ENCODE measurements around the gene MOK.

The MOK gene

GRCh38 chr14:102255401-102256190, 49.4 kb downstream of the MOK start:
- TF ChIP-seq, protein P1, sequence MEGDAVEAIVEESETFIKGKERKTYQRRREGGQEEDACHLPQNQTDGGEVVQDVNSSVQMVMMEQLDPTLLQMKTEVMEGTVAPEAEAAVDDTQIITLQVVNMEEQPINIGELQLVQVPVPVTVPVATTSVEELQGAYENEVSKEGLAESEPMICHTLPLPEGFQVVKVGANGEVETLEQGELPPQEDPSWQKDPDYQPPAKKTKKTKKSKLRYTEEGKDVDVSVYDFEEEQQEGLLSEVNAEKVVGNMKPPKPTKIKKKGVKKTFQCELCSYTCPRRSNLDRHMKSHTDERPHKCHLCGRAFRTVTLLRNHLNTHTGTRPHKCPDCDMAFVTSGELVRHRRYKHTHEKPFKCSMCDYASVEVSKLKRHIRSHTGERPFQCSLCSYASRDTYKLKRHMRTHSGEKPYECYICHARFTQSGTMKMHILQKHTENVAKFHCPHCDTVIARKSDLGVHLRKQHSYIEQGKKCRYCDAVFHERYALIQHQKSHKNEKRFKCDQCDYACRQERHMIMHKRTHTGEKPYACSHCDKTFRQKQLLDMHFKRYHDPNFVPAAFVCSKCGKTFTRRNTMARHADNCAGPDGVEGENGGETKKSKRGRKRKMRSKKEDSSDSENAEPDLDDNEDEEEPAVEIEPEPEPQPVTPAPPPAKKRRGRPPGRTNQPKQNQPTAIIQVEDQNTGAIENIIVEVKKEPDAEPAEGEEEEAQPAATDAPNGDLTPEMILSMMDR (IDR thresholded peaks at IDR 0.05; ENCODE audit: low read depth, low read length, missing control alignments), result no peak
- H3K4me3 ChIP-seq (ENCODE audit: low read depth, low read length), result no peak overlapping the region
- DNase-seq (ENCODE audit: low read depth), result no peak

DNA sequence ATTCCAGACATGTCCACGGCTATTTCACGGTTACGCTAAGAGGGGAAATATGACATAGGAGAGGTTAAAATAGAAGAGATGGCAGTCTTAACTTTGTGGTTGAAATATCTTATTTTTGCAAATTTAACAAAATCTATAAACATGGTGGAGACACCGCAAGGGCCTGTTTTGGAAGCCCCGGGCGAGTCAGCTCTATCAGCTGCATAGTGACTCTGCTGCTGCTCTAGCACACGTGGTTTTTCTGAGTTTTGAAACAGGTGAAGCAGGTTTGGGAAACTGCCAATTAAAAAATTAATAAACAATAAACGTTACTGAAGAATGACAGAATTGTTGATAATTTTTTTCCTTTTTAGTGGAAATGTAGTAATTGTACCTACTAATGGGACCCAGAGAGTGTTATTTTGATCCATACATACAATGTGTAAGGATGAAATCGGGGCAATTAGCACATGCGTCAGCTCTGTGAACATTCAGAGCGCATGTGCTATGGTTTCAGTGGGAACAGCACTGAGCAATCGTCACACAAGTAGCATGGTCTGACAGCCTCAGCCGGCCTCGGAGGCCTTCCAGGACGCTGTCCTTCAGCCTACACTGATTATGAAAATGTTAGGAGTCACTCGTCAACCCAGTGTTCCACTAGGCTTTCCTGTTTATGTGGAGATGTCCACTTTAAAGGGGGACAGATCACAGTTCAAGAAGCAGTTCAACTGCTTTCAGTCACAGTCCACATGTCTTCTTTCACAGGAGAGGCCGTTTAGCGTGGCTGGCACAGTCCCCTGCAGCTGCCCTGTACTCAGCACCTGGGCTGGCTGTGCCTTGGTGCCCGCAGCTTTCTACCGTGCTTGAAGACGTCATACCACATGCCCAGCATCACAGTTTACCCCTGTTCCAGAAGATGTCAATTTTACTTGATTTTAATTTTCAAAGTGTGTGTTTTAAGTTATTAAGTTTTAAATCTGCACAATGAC, 51.8 kb downstream of the MOK start:
- H3K4me3 ChIP-seq (ENCODE audit: low read depth, low read length), result no peak overlapping the region
- TF ChIP-seq, protein P1 (IDR thresholded peaks at IDR 0.05; ENCODE audit: low read depth, low read length, missing control alignments), result no peak

GRCh38 chr14:102251161-102251560, 53.8 kb downstream of the MOK start:
- DNase-seq (ENCODE audit: low read depth), result no peak
- TF ChIP-seq, protein P1 (IDR thresholded peaks at IDR 0.05; ENCODE audit: low read depth, low read length, missing control alignments), result no peak
- no peak overlapping the region for H3K4me3 ChIP-seq (ENCODE audit: low read depth, low read length)

More for the DNA sequence above, 51.8 kb downstream of the MOK start:
- DNase-seq (ENCODE audit: low read depth), result no peak

DNA sequence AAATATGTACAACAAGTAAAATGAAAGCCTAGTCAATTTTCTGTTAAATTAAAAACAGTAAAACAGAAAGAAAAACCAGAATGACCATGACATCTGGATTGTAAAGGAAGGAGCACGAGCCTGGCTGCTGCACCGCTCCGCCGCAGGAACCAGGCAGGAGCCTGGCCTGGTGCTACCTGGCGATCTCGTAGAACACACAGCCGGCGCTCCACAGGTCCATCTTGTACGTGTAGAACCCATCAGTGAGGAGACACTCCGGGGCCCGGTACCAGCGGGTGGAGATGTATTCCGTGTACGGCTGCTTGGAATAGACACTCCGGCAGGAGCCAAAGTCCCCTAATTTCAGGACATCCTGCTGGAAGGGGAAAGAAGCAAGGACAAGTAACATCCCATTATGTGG, 54.3 kb downstream of the MOK start:
- no peak for DNase-seq (ENCODE audit: low read depth)
- H3K4me3 ChIP-seq (ENCODE audit: low read depth, low read length), result no peak overlapping the region
- TF ChIP-seq, protein P1 (IDR thresholded peaks at IDR 0.05; ENCODE audit: low read depth, low read length, missing control alignments), result no peak

DNA sequence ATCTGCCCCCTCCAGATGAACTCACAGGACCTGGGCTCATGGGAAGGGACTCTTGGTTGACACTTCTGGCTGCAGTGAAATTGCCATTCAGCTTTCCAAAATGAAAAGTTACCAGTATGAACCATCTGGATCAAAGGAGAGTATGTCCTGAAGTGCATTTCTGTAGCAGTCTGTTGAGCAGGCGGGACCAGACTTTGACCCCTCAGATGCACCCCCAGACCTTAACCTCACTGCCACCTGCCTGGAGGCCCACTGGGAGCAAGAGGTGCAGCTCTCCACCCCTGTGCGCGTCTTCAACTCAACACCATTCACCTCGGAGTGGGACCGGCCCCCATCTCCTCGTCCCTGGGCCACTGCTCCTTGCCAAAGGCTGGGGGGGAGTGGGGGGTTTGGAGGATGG, 55.0 kb downstream of the MOK start:
- no peak overlapping the region for H3K4me3 ChIP-seq (ENCODE audit: low read depth, low read length)
- DNase-seq (ENCODE audit: low read depth), result no peak
- TF ChIP-seq, protein P1 (IDR thresholded peaks at IDR 0.05; ENCODE audit: low read depth, low read length, missing control alignments), result no peak

GRCh38 chr14:102249041-102249440, 55.9 kb downstream of the MOK start:
- H3K4me3 ChIP-seq (ENCODE audit: low read depth, low read length), result no peak overlapping the region
- TF ChIP-seq, protein P1 (IDR thresholded peaks at IDR 0.05; ENCODE audit: low read depth, low read length, missing control alignments), result no peak
- DNase-seq (ENCODE audit: low read depth), result no peak
